Bronchial epithelial cell (primary cell): ENCODE results near the gene SLC4A5. TPM values are rescaled to one million over a fixed set of nuclear protein-coding genes. Genes with fewer than 3 reads are reported as not detected.

Source experiments
- DNase-seq: peaks from one replicate; pipeline ENCODE4 v3.0.0-alpha.2; 2010; ENCODE audit warnings: low read depth
- FAIRE-seq: peaks from 2 replicates; lab custom pipeline; 2011; peaks lifted over from hg19 to GRCh38; lab: Jason Lieb, UNC
- H3K27me3 ChIP-seq: 2 replicates; pipeline ENCODE4 v1.5.1; 2011; ENCODE audit warnings: low read length; ENCODE audit not compliant: control insufficient read depth, insufficient read depth
- H3K36me3 ChIP-seq: 2 replicates; pipeline ENCODE4 v1.5.1; 2011; ENCODE audit warnings: low read length; ENCODE audit not compliant: control insufficient read depth, insufficient read depth
- H3K4me3 ChIP-seq: 2 replicates; pipeline ENCODE4 v1.5.1; 2011; ENCODE audit warnings: mild to moderate bottlenecking, low read depth, low read length, control low read depth
- CTCF ChIP-seq: IDR thresholded peaks from 2 replicates; pipeline ENCODE4 v1.5.1; 2011; ENCODE audit warnings: mild to moderate bottlenecking, moderate library complexity, low read length, control low read depth, inconsistent platforms; ENCODE audit not compliant: insufficient read depth, severe bottlenecking
- total RNA-seq: library from RNA; depleted of rRNA; stranded (reverse); fragments of >200 nt; gene quantifications from 2 replicates; pipeline ENCODE4 v1.2.1, GENCODE V29; 2014

The SLC4A5 gene
- total RNA-seq, 1 donor from 2014 or later, result under 0.01 TPM

- DNase-seq, result no peak
- no peak for TF ChIP-seq CTCF
- FAIRE-seq, result no peak
- peaks cover 38% of the 10 kb centered on the region for H3K36me3 ChIP-seq
- no peaks in the 10 kb centered on the region for H3K27me3 ChIP-seq
- no peak overlapping the region for H3K4me3 ChIP-seq
Observed at GRCh38 chr2:74212702-74213410, 130.4 kb downstream of the SLC4A5 start.

GRCh38 chr2:74206180-74206688 lies 137.0 kb downstream of the SLC4A5 start:
- DNase-seq (peak; percentile 74), FAIRE-seq (no peak)

GRCh38 chr2:74205596-74205995 lies 137.6 kb downstream of the SLC4A5 start:
- Histone ChIP-seq H3K27me3 (no peaks in the 10 kb centered on the region), H3K4me3 (no peak overlapping the region), H3K36me3 (peaks cover 27% of the 10 kb centered on the region)
- TF ChIP-seq CTCF, result no peak
- FAIRE-seq, result no peak
- peak; percentile 57 for DNase-seq

More at GRCh38 chr2:74206180-74206688, 137.0 kb downstream of the SLC4A5 start:
- H3K36me3 ChIP-seq, result peaks cover 31% of the 10 kb centered on the region
- H3K27me3 ChIP-seq, result no peaks in the 10 kb centered on the region
- TF ChIP-seq CTCF, result no peak
- H3K4me3 ChIP-seq, result no peak overlapping the region

GRCh38 chr2:74205113-74205512 lies 138.1 kb downstream of the SLC4A5 start:
- DNase-seq (no peak), FAIRE-seq (no peak)
- no peak overlapping the region for H3K4me3 ChIP-seq
- peaks cover 25% of the 10 kb centered on the region for H3K36me3 ChIP-seq
- no peak for TF ChIP-seq CTCF
- no peaks in the 10 kb centered on the region for H3K27me3 ChIP-seq

GRCh38 chr2:74204436-74204835 lies 138.8 kb downstream of the SLC4A5 start:
- no peaks in the 10 kb centered on the region for H3K27me3 ChIP-seq
- DNase-seq (no peak), FAIRE-seq (no peak)
- H3K4me3 ChIP-seq, result no peak overlapping the region
- TF ChIP-seq CTCF, result no peak
- H3K36me3 ChIP-seq, result peaks cover 20% of the 10 kb centered on the region
